Brain microvascular endothelial cell (primary cell): ENCODE data around the gene NRF1.

Experiments
- DNase-seq: peaks from one replicate; pipeline ENCODE4 v3.0.0-alpha.2; 2020
- H3K27ac ChIP-seq: fragments of 250-450 bp; sonication (Bioruptor Pico); 2 replicates; pipeline ENCODE4 v1.5.1; 2020; ENCODE audit warnings: mild to moderate bottlenecking, moderate library complexity
- H3K27me3 ChIP-seq: fragments of 250-450 bp; sonication (Bioruptor Pico); replicated peaks from 2 replicates; pipeline ENCODE4 v1.5.1; 2020; ENCODE audit warnings: mild to moderate bottlenecking
- H3K36me3 ChIP-seq: fragments of 250-450 bp; sonication (Bioruptor Pico); replicated peaks from 2 replicates; pipeline ENCODE4 v1.5.1; 2020; ENCODE audit warnings: mild to moderate bottlenecking
- H3K4me3 ChIP-seq: 2 replicates; pipeline ENCODE4 v1.5.1; 2011; ENCODE audit warnings: low read depth, mild to moderate bottlenecking, control low read depth, low read length, moderate library complexity
- in situ Hi-C: cut with HindIII; loops from 2 replicates; pipeline ENCODE4 v1.10.0; 2017; ENCODE audit warnings: low sequenced_read_pairs, low pct_ligation_motif_present
- TF ChIP-seq, protein P1 (sequence below): IDR thresholded peaks from 2 replicates; pipeline ENCODE4 v1.5.1; 2011; ENCODE audit warnings: low read depth, mild to moderate bottlenecking, moderate library complexity, low read length, control low read depth, inconsistent platforms; ENCODE audit errors: missing control alignments

Gene NRF1

GRCh38 chr7:129780974-129781927 is 169.7 kb downstream of the NRF1 start:
- TF ChIP-seq, protein P1, sequence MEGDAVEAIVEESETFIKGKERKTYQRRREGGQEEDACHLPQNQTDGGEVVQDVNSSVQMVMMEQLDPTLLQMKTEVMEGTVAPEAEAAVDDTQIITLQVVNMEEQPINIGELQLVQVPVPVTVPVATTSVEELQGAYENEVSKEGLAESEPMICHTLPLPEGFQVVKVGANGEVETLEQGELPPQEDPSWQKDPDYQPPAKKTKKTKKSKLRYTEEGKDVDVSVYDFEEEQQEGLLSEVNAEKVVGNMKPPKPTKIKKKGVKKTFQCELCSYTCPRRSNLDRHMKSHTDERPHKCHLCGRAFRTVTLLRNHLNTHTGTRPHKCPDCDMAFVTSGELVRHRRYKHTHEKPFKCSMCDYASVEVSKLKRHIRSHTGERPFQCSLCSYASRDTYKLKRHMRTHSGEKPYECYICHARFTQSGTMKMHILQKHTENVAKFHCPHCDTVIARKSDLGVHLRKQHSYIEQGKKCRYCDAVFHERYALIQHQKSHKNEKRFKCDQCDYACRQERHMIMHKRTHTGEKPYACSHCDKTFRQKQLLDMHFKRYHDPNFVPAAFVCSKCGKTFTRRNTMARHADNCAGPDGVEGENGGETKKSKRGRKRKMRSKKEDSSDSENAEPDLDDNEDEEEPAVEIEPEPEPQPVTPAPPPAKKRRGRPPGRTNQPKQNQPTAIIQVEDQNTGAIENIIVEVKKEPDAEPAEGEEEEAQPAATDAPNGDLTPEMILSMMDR = no peak
- in situ Hi-C loops = no loop called here
- no peak for DNase-seq
- Histone ChIP-seq H3K36me3 (no peaks in the 10 kb centered on the region), H3K27ac (no peak overlapping the region), H3K27me3 (peaks cover 94% of the 10 kb centered on the region), H3K4me3 (no peak overlapping the region)

DNA sequence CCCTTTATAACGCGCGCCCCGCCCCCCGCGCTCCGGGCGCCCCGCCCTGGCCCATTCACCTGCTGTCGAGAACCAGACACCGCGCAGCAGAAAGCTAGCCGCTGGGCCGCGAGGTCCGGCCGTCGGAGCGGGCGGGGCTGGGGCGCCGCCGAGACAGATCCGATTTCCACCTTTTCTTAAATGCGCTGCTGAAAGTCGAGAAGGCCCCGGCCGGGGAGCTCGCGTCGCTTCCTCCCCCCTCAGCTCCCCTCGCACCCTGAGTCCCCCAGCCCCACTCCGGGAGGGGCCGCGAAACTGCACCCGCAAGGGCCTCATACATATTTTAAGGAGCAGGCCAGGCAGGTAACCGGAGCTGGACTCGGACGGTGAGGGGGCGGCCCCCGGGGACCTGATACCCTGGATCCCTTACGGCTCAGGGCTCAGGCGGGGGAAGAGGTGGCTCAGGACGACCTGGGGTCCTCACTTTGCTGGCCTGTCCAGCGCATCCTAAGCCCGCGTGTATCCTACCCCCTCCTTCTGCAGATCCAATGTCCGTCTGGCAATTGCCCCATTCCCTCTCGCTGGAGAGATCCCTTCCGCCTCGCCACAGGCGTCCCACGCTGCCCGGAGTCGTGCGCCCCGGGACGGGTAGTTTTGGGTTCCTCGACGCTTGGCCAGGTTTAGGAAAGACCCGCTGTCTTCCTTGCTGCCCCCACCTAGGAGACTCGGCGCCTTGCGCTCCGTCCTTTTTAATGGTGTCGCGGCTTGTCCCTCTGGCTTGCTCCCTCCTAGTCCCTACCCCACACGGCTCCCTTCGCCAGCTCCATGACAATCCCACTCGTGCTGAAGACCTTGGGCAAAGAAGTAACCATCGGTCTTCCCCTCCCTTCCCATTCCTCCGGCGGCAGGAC is 170.7 kb downstream of the NRF1 start:
- DNase-seq = no peak
- TF ChIP-seq, protein P1 = no peak
- in situ Hi-C loops = no loop called here
- H3K4me3 ChIP-seq = no peak overlapping the region
- H3K27ac ChIP-seq = no peak overlapping the region
- peaks cover 95% of the 10 kb centered on the region for H3K27me3 ChIP-seq
- no peaks in the 10 kb centered on the region for H3K36me3 ChIP-seq

- no peak for DNase-seq
- Histone ChIP-seq H3K27me3 (peaks cover 88% of the 10 kb centered on the region), H3K36me3 (no peaks in the 10 kb centered on the region), H3K27ac (no peak overlapping the region), H3K4me3 (no peak overlapping the region)
- in situ Hi-C loops = no loop called here
- TF ChIP-seq, protein P1 = no peak
These were observed 171.5 kb downstream of the NRF1 start for GRCh38 chr7:129782818-129783583.

DNA sequence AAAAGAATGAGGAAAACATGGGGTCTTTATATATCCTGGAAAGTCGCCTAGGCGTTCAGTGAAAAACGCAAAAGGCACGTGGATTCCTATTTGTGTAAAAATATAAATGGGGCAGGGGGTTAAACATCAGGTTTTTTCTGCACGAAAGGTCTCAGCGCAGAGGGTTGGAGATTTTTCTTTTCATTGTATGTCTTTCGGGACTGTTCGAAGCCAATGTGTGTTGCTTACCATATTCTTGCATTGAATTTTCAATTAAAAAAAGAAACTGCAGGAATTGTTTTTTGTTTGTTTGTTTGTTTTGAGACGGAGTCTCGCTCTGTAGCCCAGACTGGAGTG is 172.0 kb downstream of the NRF1 start:
- H3K4me3 ChIP-seq = no peak overlapping the region
- H3K27me3 ChIP-seq = peaks cover 82% of the 10 kb centered on the region
- in situ Hi-C loops = no loop called here
- DNase-seq = no peak
- no peak overlapping the region for H3K27ac ChIP-seq
- TF ChIP-seq, protein P1 = no peak
- no peaks in the 10 kb centered on the region for H3K36me3 ChIP-seq

GRCh38 chr7:129784437-129784782 is 172.9 kb downstream of the NRF1 start:
- peaks cover 74% of the 10 kb centered on the region for H3K27me3 ChIP-seq
- TF ChIP-seq, protein P1 = no peak
- in situ Hi-C loops = no loop called here

More at GRCh38 chr7:129784437-129784782, 172.9 kb downstream of the NRF1 start:
- H3K27ac ChIP-seq = no peak overlapping the region
- H3K36me3 ChIP-seq = no peaks in the 10 kb centered on the region
- DNase-seq = no peak
- no peak overlapping the region for H3K4me3 ChIP-seq
